ENCODE data around the gene PCBP3. TPM values are rescaled to one million over a fixed set of nuclear protein-coding genes. Genes with fewer than 3 reads are reported as not detected.

Gene PCBP3
- total and polyA plus RNA-seq, 10 of the 15 experiments (the other 5 are each of a cell fraction or from before 2014, with no cell fraction given), result 0.09 to 1.3 (median 0.46) TPM; not detected in 3

DNA sequence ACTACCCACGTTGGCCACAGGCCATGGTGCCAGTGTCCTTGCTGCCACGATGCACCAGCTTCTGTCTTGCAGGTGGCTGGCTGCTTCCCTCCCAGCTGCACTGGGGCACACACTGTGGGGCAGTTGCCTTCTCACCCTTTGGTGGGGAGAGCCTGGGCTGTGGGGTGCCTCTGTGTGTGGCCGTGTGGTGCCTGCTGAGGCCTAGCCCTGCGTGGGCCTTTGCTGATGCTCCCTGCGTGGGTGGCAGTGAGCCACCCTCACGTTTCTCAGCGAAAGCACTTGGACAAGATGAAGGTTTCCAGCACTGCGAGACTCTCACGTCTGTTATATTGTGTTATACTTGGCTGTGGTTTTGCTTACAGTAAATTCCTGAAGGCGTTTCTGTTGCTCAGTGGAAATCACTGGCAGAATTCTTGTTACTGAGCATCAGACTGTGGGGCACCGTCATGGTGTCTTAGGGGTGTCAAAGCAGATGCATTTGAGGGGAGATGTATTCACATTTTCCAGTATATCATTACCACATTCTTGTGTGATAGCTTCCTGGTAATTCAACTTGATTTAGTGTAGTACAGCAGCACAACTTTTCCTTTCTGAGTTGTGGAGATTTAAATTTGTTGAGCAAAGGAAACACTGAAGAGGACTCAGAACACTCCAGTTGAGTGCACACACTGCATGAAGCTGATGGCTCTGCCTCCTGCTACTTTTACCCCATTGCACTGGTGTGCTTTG lies 124.7 kb downstream of the PCBP3 start:
- TF ChIP-seq RAD51 (IDR thresholded peaks at IDR 0.05) (no peak), NFYA (IDR thresholded peaks at IDR 0.05; ENCODE audit: borderline replicate concordance, low read depth, low read length) (no peak)
- TF ChIP-seq, protein P1, sequence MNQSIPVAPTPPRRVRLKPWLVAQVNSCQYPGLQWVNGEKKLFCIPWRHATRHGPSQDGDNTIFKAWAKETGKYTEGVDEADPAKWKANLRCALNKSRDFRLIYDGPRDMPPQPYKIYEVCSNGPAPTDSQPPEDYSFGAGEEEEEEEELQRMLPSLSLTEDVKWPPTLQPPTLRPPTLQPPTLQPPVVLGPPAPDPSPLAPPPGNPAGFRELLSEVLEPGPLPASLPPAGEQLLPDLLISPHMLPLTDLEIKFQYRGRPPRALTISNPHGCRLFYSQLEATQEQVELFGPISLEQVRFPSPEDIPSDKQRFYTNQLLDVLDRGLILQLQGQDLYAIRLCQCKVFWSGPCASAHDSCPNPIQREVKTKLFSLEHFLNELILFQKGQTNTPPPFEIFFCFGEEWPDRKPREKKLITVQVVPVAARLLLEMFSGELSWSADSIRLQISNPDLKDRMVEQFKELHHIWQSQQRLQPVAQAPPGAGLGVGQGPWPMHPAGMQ (IDR thresholded peaks at IDR 0.05; ENCODE audit: borderline replicate concordance), result no peak
- CTCF ChIA-PET, result interaction anchor here (1.4 kb wide), 1 partner anchor 212 kb away, joined by 7 read pairs; no protein-coding TSS in a partner anchor
- FAIRE-seq (no peak), DNase-seq (ENCODE audit: low read depth, low spot score) (no peak), ATAC-seq (no peak)
- no TSS peak for BruUV-seq (replicated peaks)
- Histone ChIP-seq H4K20me1 (ENCODE audit: control insufficient read depth, insufficient read depth) (no peaks in the 10 kb centered on the region), H3K9me3 (replicated peaks; ENCODE audit: control insufficient read depth, insufficient read depth, low read length) (no peaks in the 10 kb centered on the region), H3K36me3 (ENCODE audit: control insufficient read depth in 2 of 2, insufficient read depth in 2 of 2, low read length in 1 of 2) (no peaks in the 10 kb centered on the region), H3K4me3 (no peak overlapping the region), H3K27ac (ENCODE audit: control insufficient read depth, insufficient read depth) (no peak overlapping the region), H3K4me1 (ENCODE audit: control insufficient read depth, insufficient read depth, low read length) (no peaks in the 10 kb centered on the region), H3K79me2 (ENCODE audit: control insufficient read depth, insufficient read depth, low read length) (no peaks in the 10 kb centered on the region), H2AFZ (ENCODE audit: control insufficient read depth, low read depth, low read length) (no peak overlapping the region), H3K27me3 (replicated peaks in 1 of 2; ENCODE audit: control insufficient read depth in 2 of 2, insufficient read depth in 2 of 2, low read length in 1 of 2) (no peaks in the 10 kb centered on the region), H3K9ac (ENCODE audit: control insufficient read depth, insufficient read depth, low read length) (no peak overlapping the region), H3K4me2 (ENCODE audit: control insufficient read depth, insufficient read depth) (no peak overlapping the region)
- in situ Hi-C loops (cut with MboI) (no loop called here), intact Hi-C loops (cut with micrococcal nuclease; ENCODE audit: unreplicated experiment) (no loop called here)
- RAD21 ChIA-PET (ENCODE audit: unreplicated experiment), result interaction anchor here (1.2 kb wide), 1 partner anchor 212 kb away, joined by 7 read pairs; no protein-coding TSS in a partner anchor
- POLR2A ChIA-PET, result no interaction called here
- WGBS (ENCODE audit: insufficient coverage, insufficient replicate concordance, low lambda C conversion rate, missing lambda C conversion rate), result 39% methylated on average over 11 of the region's 11 CpGs
- SMC1A ChIA-PET (ENCODE audit: uncharacterized antibody, unreplicated experiment), result interaction anchor here (1.0 to 1.6 kb wide), 2 partner anchors 164 to 212 kb away, joined by 3 to 5 read pairs; no protein-coding TSS in a partner anchor

DNA sequence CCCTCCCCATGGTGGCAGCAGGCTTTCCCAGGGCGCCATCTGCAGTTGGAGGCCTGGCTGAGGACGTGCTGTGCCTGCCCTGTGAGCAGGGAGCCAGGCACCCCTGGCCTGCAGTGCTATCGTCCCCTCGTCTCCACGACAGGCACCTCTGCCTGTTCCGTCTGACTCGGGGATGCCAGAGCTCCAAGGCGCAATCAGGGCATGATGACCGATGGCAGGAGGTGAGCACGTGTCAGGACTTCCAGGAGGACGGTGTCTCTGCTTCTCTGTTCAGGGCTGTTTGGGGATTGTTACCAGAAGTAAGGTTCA lies 125.2 kb downstream of the PCBP3 start:
- no peak overlapping the region for H3K4me2 ChIP-seq (ENCODE audit: control insufficient read depth, insufficient read depth)
- no peak overlapping the region for H3K4me3 ChIP-seq
- TF ChIP-seq SMC3 (IDR thresholded peaks at IDR 0.05; ENCODE audit: borderline replicate concordance, low read length), result peak; percentile 24; the same call in 1 of the 2 replicates
- no peak for TF ChIP-seq ASH2L (IDR thresholded peaks at IDR 0.05; ENCODE audit: borderline replicate concordance, low read depth)
- no peak for TF ChIP-seq BACH1 (IDR thresholded peaks at IDR 0.05; ENCODE audit: borderline replicate concordance)
- TF ChIP-seq, protein P2, sequence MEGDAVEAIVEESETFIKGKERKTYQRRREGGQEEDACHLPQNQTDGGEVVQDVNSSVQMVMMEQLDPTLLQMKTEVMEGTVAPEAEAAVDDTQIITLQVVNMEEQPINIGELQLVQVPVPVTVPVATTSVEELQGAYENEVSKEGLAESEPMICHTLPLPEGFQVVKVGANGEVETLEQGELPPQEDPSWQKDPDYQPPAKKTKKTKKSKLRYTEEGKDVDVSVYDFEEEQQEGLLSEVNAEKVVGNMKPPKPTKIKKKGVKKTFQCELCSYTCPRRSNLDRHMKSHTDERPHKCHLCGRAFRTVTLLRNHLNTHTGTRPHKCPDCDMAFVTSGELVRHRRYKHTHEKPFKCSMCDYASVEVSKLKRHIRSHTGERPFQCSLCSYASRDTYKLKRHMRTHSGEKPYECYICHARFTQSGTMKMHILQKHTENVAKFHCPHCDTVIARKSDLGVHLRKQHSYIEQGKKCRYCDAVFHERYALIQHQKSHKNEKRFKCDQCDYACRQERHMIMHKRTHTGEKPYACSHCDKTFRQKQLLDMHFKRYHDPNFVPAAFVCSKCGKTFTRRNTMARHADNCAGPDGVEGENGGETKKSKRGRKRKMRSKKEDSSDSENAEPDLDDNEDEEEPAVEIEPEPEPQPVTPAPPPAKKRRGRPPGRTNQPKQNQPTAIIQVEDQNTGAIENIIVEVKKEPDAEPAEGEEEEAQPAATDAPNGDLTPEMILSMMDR (IDR thresholded peaks at IDR 0.05 in 2 of 3, conservative IDR thresholded peaks at IDR 0.05 in 1 of 3; ENCODE audit: control insufficient read depth in 2 of 3, extremely low read depth in 1 of 3, insufficient read depth in 1 of 3, low read depth in 3 of 3, low read length in 3 of 3), result peak in 2 of 3 experiments; percentile 26 to 43; a peak in 3 of 6 replicates
- no peak for TF ChIP-seq TCF12 (IDR thresholded peaks at IDR 0.05; ENCODE audit: low read depth, low read length)
- no peaks in the 10 kb centered on the region for H4K20me1 ChIP-seq (ENCODE audit: control insufficient read depth, insufficient read depth)
- H3K27ac ChIP-seq (ENCODE audit: control insufficient read depth, insufficient read depth), result no peak overlapping the region
- intact Hi-C loops (cut with micrococcal nuclease; ENCODE audit: unreplicated experiment), result no loop called here
- POLR2A ChIA-PET, result no interaction called here
- DNase-seq (ENCODE audit: low read depth, low spot score) (no peak), ATAC-seq (peak; percentile 63), FAIRE-seq (no peak)
- CTCF ChIA-PET, result interaction anchor here (1.4 kb wide), 1 partner anchor 213 kb away, joined by 7 read pairs; no protein-coding TSS in a partner anchor
- RAD21 ChIA-PET (ENCODE audit: unreplicated experiment), result interaction anchor here (1.2 kb wide), 1 partner anchor 213 kb away, joined by 7 read pairs; no protein-coding TSS in a partner anchor
- no peak overlapping the region for H3K9ac ChIP-seq (ENCODE audit: control insufficient read depth, insufficient read depth, low read length)
- 66% methylated on average over 11 of the region's 11 CpGs for WGBS (ENCODE audit: insufficient coverage, insufficient replicate concordance, low lambda C conversion rate, missing lambda C conversion rate)
- no peaks in the 10 kb centered on the region for H3K4me1 ChIP-seq (ENCODE audit: control insufficient read depth, insufficient read depth, low read length)
- no TSS peak for BruUV-seq (replicated peaks)
- in situ Hi-C loops (cut with MboI), result no loop called here
- SMC1A ChIA-PET (ENCODE audit: uncharacterized antibody, unreplicated experiment), result interaction anchor here (1.0 to 1.6 kb wide), 2 partner anchors 165 to 212 kb away, joined by 3 to 5 read pairs; no protein-coding TSS in a partner anchor
- no peak overlapping the region for H2AFZ ChIP-seq (ENCODE audit: control insufficient read depth, low read depth, low read length)
- no peaks in the 10 kb centered on the region for H3K27me3 ChIP-seq (replicated peaks in 1 of 2; ENCODE audit: control insufficient read depth in 2 of 2, insufficient read depth in 2 of 2, low read length in 1 of 2)
- H3K79me2 ChIP-seq (ENCODE audit: control insufficient read depth, insufficient read depth, low read length), result no peaks in the 10 kb centered on the region
- no peaks in the 10 kb centered on the region for H3K9me3 ChIP-seq (replicated peaks; ENCODE audit: control insufficient read depth, insufficient read depth, low read length)
- H3K36me3 ChIP-seq (ENCODE audit: control insufficient read depth in 2 of 2, insufficient read depth in 2 of 2, low read length in 1 of 2), result no peaks in the 10 kb centered on the region

Data from GM12878 (cell line).